Measurements from ENCODE around the gene DOP1A. TPM values are rescaled to one million over a fixed set of nuclear protein-coding genes. Genes with fewer than 3 reads are reported as not detected.

The DOP1A gene
- total RNA-seq, 1 experiment from 2014 or later: 17.0 TPM

DNA sequence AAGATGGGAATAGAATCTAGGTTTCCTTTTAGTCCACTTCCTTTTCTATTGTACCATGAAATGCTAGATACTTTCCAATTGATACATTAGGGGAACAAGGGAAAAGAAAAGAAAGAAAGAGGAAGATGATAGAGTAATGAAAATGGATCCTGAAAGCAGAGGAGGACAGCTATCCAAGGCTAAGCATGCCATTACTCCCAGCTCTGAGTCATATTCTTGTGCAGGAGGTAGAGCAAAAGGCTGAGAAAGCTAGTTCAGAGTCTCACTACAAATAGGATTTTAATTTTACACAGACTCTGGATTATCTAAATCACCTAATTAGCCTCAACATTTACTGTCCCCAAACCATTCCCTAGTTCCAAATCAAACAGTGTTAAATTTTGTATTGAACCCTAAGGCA, 149.3 kb downstream of the DOP1A start:
- DNase-seq: no peak
- Mint-ChIP-seq H3K4me3 (no peak overlapping the region), H3K9me3 (no peaks in the 10 kb centered on the region)

More for the DNA sequence above, 149.3 kb downstream of the DOP1A start:
- H2BK5ac ChIP-seq (ENCODE audit: insufficient read length, low read length): no peak overlapping the region
- no peaks in the 10 kb centered on the region for H3K79me1 ChIP-seq (ENCODE audit: insufficient read depth, low read depth, low read length, poor library complexity, severe bottlenecking)
- H3K79me2 ChIP-seq (ENCODE audit: insufficient read depth, low read length): no peaks in the 10 kb centered on the region
- H3K27ac Mint-ChIP-seq: no peak overlapping the region
- H3T11ph ChIP-seq (ENCODE audit: low read length): no peak overlapping the region
- no peaks in the 10 kb centered on the region for H4K20me1 ChIP-seq (ENCODE audit: control insufficient read depth, insufficient read depth, insufficient read length)
- no peak overlapping the region for H2AK5ac ChIP-seq (ENCODE audit: insufficient read length, low read length)
- no peak overlapping the region for H2BK120ac ChIP-seq (ENCODE audit: low read depth, low read length, poor library complexity, severe bottlenecking)
- H3K27me3 Mint-ChIP-seq (ENCODE audit: low read depth): no peaks in the 10 kb centered on the region
- no peak overlapping the region for H2AFZ ChIP-seq (ENCODE audit: low read length)
- no peaks in the 10 kb centered on the region for H3K27me3 ChIP-seq (ENCODE audit: insufficient read depth, low read length)
- H4K8ac ChIP-seq (replicated peaks; ENCODE audit: insufficient read length, low read depth, low read length): no peak overlapping the region
- H3K9me3 ChIP-seq (ENCODE audit: control insufficient read depth, low read depth, low read length): no peaks in the 10 kb centered on the region
- TF ChIP-seq, protein P1, sequence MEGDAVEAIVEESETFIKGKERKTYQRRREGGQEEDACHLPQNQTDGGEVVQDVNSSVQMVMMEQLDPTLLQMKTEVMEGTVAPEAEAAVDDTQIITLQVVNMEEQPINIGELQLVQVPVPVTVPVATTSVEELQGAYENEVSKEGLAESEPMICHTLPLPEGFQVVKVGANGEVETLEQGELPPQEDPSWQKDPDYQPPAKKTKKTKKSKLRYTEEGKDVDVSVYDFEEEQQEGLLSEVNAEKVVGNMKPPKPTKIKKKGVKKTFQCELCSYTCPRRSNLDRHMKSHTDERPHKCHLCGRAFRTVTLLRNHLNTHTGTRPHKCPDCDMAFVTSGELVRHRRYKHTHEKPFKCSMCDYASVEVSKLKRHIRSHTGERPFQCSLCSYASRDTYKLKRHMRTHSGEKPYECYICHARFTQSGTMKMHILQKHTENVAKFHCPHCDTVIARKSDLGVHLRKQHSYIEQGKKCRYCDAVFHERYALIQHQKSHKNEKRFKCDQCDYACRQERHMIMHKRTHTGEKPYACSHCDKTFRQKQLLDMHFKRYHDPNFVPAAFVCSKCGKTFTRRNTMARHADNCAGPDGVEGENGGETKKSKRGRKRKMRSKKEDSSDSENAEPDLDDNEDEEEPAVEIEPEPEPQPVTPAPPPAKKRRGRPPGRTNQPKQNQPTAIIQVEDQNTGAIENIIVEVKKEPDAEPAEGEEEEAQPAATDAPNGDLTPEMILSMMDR (conservative IDR thresholded peaks at IDR 0.05): no peak
- no peak overlapping the region for H3K18ac ChIP-seq (ENCODE audit: insufficient read length, low read depth, low read length)
- H3K36me3 Mint-ChIP-seq (ENCODE audit: insufficient read depth in 1 of 3, low read depth in 3 of 3): no peaks in the 10 kb centered on the region
- H3K4ac ChIP-seq (ENCODE audit: low read depth, low read length): no peak overlapping the region
- no peak overlapping the region for H3K56ac ChIP-seq (ENCODE audit: insufficient read length, low read depth, low read length)
- H3K23ac ChIP-seq (ENCODE audit: insufficient read length, low read depth, low read length): no peak overlapping the region
- no peak overlapping the region for H3K14ac ChIP-seq (ENCODE audit: insufficient read depth, low read length)
- no peak overlapping the region for H3K27ac ChIP-seq (ENCODE audit: insufficient read length, low read depth, low read length)
- no peak overlapping the region for H2BK12ac ChIP-seq (ENCODE audit: insufficient read length, low read depth, low read length)
- no peaks in the 10 kb centered on the region for H3K23me2 ChIP-seq (ENCODE audit: insufficient read length, low read depth, low read length, poor library complexity, severe bottlenecking)
- H3K4me1 ChIP-seq (ENCODE audit: insufficient read depth, low read length): no peaks in the 10 kb centered on the region
- H4K91ac ChIP-seq (ENCODE audit: insufficient read length, low read depth, low read length): no peak overlapping the region
- H3K4me2 ChIP-seq (ENCODE audit: insufficient read depth, insufficient read length, low read length): no peak overlapping the region
- H4K5ac ChIP-seq (ENCODE audit: insufficient read length, low read depth, low read length): no peak overlapping the region
- no peak overlapping the region for H2BK20ac ChIP-seq (ENCODE audit: low read depth, low read length, poor library complexity, severe bottlenecking)
- H3K4me1 Mint-ChIP-seq: no peaks in the 10 kb centered on the region
- H2BK15ac ChIP-seq (ENCODE audit: low read depth, low read length): no peak overlapping the region
- H3K9ac ChIP-seq (ENCODE audit: extremely low read depth, insufficient read length, low read length): no peak overlapping the region

Other genes starting within 250 kb of the DOP1A start
- 10.2 and 10.7 TPM in 2 replicates for gene UBE3D, start 1.8 kb upstream of the DOP1A start, total RNA-seq (2021)
- 65.8 and 69.3 TPM in 2 replicates for gene PGM3, start 125.6 kb downstream of the DOP1A start, total RNA-seq (2021)
- 2.9 and 3.2 TPM in 2 replicates for gene RWDD2A, start 125.7 kb downstream of the DOP1A start, total RNA-seq (2021)

Data from H9 (cell line).